Effector memory CD4-positive, alpha-beta T cell (primary cell): ENCODE measurements around the gene FGD4.
"Not testable (repeated sequence)": the region's sequence is repeated elsewhere in the genome, so short reads cannot be mapped to it uniquely, and the experiment has no call there.

Source experiments
- DNase-seq, 3 donors: peaks; one replicate each; pipeline ENCODE4 v3.0.0-alpha.2; 2020
- H3K27ac ChIP-seq: 2 replicates; pipeline ENCODE4 v1.7.0; 2013; ENCODE audit warnings: mild to moderate bottlenecking, low read length, moderate library complexity; ENCODE audit not compliant: insufficient read depth, poor library complexity, severe bottlenecking
- H3K27me3 ChIP-seq: replicated peaks from 2 replicates; pipeline ENCODE4 v1.7.0; 2013; ENCODE audit warnings: mild to moderate bottlenecking, low read length; ENCODE audit not compliant: insufficient read depth, control insufficient read depth, poor library complexity, severe bottlenecking
- H3K36me3 ChIP-seq: 2 replicates; pipeline ENCODE4 v1.7.0; 2013; ENCODE audit warnings: mild to moderate bottlenecking, low read length, moderate library complexity; ENCODE audit not compliant: control insufficient read depth, insufficient read depth
- H3K4me1 ChIP-seq: 2 replicates; pipeline ENCODE4 v1.7.0; 2013; ENCODE audit warnings: low read length, mild to moderate bottlenecking; ENCODE audit not compliant: control insufficient read depth, insufficient read depth, poor library complexity, severe bottlenecking
- H3K4me3 ChIP-seq: 2 replicates; pipeline ENCODE4 v1.7.0; 2013; ENCODE audit warnings: low read length, low read depth, mild to moderate bottlenecking; ENCODE audit not compliant: insufficient read depth, poor library complexity, severe bottlenecking
- H3K9me3 ChIP-seq: 2 replicates; pipeline ENCODE4 v1.7.0; 2013; ENCODE audit warnings: mild to moderate bottlenecking, low read length, moderate library complexity; ENCODE audit not compliant: control insufficient read depth

Gene FGD4

DNA sequence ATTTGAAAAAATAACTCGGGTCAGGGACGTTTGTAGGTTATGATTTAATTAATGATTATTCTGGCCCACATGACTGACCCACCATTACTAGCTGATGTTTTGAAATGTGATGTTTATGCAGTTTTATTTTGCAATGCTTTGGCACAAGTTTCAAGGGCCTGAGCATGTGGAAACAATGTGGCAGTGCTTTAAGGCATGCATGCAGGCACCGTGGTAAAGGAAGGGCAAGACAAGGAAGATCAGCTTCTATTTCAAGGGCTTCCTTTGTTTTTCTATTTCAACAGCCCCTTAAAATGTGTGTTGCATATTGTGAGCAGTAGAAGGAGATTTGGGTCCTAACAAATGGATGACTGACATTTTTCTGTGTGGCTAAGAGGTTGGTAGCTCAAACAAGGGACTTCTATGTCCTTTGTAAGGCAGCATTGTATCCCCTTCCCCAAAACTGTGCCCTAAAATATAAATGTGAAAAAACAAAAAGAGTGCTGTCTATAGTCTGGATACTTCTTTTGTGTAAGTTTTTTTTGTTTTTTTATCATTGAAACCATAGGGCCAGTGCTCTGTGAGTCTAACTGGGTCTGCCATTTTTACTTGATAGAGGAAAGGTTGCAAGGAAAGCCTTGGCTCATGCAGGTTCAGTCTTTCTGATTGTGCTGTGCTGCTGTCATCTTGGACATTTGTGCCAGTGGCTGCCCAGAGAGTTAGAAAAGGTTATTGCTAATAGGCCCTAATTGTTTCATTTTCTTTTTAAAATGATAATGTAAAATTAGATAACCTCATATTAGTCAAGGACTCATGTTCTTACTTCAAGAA lies 103.5 kb downstream of the FGD4 start:
- H3K4me3 ChIP-seq: no peak overlapping the region

DNA sequence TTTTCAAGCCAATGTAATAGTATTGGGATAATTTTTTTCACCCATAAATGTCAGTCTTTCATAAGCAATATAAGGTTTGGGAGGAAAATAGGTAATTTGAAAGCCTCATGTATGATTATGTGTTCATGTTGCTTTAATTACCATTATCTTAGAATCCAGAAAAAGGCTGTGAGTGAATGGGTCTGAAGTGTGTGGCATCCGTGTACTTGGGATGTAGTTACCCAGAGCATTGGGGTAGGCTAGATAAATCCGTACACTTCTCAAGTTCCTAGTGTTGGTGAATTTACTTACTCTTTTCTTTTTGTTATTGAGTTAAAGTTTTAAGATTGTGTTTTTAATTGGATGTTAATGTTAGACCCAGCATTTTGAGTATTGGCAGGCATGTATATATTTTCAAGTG lies 104.4 kb downstream of the FGD4 start:
- no peaks in the 10 kb centered on the region for H3K9me3 ChIP-seq
- no peaks in the 10 kb centered on the region for H3K4me1 ChIP-seq
- no peak for DNase-seq
- no peak overlapping the region for H3K27ac ChIP-seq
- no peak overlapping the region for H3K4me3 ChIP-seq
- no peaks in the 10 kb centered on the region for H3K36me3 ChIP-seq
- no peaks in the 10 kb centered on the region for H3K27me3 ChIP-seq

More for the DNA sequence above, 103.5 kb downstream of the FGD4 start:
- Histone ChIP-seq H3K36me3 (no peaks in the 10 kb centered on the region), H3K9me3 (no peaks in the 10 kb centered on the region), H3K4me1 (no peaks in the 10 kb centered on the region), H3K27ac (no peak overlapping the region), H3K27me3 (no peaks in the 10 kb centered on the region)
- DNase-seq: no peak

GRCh38 chr12:32504591-32504990 lies 105.2 kb downstream of the FGD4 start:
- Histone ChIP-seq H3K4me1 (no peaks in the 10 kb centered on the region), H3K27ac (no peak overlapping the region), H3K9me3 (no peaks in the 10 kb centered on the region), H3K4me3 (no peak overlapping the region), H3K27me3 (no peaks in the 10 kb centered on the region), H3K36me3 (no peaks in the 10 kb centered on the region)
- DNase-seq: no peak

DNA sequence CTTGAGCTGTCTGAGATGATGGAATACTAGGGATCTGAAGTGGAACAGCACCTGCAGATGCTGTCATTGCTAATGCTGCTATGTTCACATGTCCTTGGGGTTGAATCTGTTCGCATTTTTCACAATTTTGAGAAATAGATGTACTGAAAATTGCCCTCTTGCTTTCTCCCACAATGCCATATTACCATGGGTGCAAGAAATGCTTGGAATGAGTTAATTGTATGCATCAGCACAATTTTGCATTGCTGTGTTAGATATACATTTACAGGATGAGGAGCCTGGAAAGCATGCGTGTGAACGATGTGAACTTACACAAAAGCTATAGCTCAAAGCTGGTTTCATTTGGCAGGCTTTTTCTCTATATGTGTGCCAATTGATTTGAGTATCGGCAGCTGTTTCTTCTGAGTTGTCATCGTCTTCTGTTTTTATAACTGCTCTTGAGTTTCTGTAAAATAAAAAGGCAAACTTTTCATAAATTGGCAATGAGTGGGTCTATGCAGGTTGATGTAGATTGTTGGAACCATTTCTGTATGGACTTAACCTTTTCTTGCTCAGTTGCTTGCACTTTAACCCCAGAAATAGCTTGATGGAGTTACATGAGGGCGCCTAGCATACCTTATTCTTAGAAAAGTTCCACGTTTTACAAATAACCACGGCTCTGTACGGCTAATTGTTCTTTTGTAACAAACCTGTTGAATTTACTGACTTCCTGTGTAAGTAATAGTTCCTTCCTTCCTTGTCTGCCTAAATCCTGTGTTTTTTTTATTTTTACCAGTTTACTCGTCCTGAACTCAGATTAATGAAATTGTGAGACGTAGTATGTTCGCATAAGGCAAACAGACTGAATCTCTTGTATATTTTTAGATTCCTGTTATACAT lies 105.9 kb downstream of the FGD4 start:
- H3K27ac ChIP-seq: no peak overlapping the region
- no peaks in the 10 kb centered on the region for H3K4me1 ChIP-seq

DNA sequence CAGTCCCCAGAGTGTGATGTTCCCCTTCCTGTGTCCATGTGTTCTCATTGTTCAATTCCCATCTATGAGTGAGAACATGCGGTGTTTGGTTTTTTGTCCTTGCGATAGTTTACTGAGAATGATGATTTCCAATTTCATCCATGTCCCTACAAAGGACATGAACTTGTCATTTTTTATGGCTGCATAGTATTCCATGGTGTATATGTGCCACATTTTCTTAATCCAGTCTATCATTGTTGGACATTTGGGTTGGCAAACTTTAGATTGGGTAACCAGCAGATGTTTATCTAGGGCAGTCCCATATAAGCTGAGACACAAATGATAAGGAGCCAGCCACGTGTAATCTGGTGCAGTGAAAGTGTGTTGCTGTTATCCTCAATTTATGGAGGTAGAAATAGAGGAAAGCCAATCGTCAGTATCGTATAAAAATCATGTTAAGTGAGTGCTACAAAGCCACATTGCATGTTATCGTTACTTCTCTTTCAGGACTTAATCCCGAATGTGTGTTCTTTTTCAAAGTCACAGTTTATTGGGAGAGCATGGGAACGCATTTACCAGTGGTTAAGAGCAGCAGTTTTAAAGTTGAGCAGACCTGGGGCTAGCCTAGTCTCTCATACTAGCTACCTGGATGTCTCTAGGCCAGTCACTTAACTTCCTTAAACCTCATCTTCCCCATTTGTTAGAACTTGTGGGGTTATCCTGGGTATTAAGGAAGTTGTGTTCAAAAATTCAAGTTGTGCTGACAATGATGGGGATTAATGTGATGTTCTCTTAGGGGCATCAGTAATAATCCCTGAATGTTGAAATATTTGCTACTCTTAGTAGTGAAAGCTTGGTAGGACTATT lies 108.0 kb downstream of the FGD4 start:
- H3K4me3 ChIP-seq, H3K27me3 ChIP-seq, H3K27ac ChIP-seq, H3K4me1 ChIP-seq, H3K9me3 ChIP-seq, DNase-seq, H3K36me3 ChIP-seq: not testable (repeated sequence)

More for the DNA sequence above, 105.9 kb downstream of the FGD4 start:
- DNase-seq: no peak
- H3K9me3 ChIP-seq: no peaks in the 10 kb centered on the region
- H3K4me3 ChIP-seq: no peak overlapping the region
- H3K36me3 ChIP-seq: no peaks in the 10 kb centered on the region
- no peaks in the 10 kb centered on the region for H3K27me3 ChIP-seq

DNA sequence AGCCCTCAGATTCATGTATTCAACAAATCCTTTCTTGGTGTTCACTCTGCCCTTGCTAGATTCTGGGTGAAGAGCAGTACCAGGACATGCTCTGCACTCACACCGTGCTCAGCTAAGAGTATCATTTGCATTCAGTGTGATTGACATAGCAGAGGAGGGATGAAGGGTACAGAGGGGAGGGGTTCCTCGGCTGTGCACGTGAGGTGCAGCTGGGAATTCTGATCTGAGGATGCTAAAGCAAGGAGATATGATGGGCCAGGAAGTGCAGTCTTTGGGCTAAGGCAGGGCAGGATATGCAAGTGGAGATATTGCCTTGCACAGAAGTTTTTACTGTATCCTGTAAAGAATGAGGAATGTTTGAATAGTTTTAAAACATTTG lies 108.6 kb downstream of the FGD4 start:
- no peaks in the 10 kb centered on the region for H3K4me1 ChIP-seq
- no peaks in the 10 kb centered on the region for H3K27me3 ChIP-seq
- no peak overlapping the region for H3K27ac ChIP-seq
- DNase-seq: no peak
- H3K9me3 ChIP-seq: no peaks in the 10 kb centered on the region
- no peak overlapping the region for H3K4me3 ChIP-seq
- H3K36me3 ChIP-seq: no peaks in the 10 kb centered on the region

GRCh38 chr12:32508626-32509025 lies 109.3 kb downstream of the FGD4 start:
- Histone ChIP-seq H3K4me3 (no peak overlapping the region), H3K4me1 (no peaks in the 10 kb centered on the region), H3K9me3 (no peaks in the 10 kb centered on the region), H3K27ac (no peak overlapping the region), H3K27me3 (no peaks in the 10 kb centered on the region), H3K36me3 (no peaks in the 10 kb centered on the region)
- DNase-seq: no peak

GRCh38 chr12:32509328-32510091 lies 110.2 kb downstream of the FGD4 start:
- H3K9me3 ChIP-seq: no peaks in the 10 kb centered on the region
- no peak overlapping the region for H3K4me3 ChIP-seq

DNA sequence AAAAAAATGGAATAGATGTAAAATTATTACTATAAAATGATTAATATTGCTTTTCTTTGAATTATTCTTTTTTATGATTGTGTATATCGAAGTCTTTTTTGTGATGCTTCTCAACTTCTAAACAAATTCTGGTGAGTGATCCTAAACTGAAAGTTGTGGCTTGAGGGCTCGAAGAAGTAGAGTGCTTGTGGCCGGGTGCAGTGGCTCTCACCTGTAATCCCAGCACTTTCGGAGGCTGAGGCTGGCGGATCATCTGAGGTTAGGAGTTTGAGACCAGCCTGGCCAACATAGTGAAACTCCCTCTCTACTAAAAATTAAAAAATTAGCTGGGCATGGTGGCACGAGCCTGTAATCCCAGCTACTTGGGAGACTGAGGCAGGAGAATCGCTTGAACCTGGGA lies 112.6 kb downstream of the FGD4 start:
- not testable (repeated sequence) for H3K9me3 ChIP-seq, H3K4me3 ChIP-seq, H3K4me1 ChIP-seq, DNase-seq, H3K27me3 ChIP-seq, H3K27ac ChIP-seq, H3K36me3 ChIP-seq

More at GRCh38 chr12:32509328-32510091, 110.2 kb downstream of the FGD4 start:
- no peak overlapping the region for H3K27ac ChIP-seq
- H3K27me3 ChIP-seq: no peaks in the 10 kb centered on the region
- H3K4me1 ChIP-seq: no peaks in the 10 kb centered on the region
- no peak for DNase-seq
- H3K36me3 ChIP-seq: no peaks in the 10 kb centered on the region
